ENCODE data around the gene ATP8A2. TPM values are rescaled to one million over a fixed set of nuclear protein-coding genes. Genes with fewer than 3 reads are reported as not detected.

Gene ATP8A2
- total and polyA plus RNA-seq, 4 donors: 0.31 to 2.7 (median 1.1) TPM

GRCh38 chr13:25992076-25992475, 620.3 kb downstream of the ATP8A2 start:
- no peak overlapping the region for H3K27ac ChIP-seq (ENCODE audit: low read depth in 1 of 2, low read length in 1 of 2)
- DNase-seq: no peak
- TF ChIP-seq, protein P1, sequence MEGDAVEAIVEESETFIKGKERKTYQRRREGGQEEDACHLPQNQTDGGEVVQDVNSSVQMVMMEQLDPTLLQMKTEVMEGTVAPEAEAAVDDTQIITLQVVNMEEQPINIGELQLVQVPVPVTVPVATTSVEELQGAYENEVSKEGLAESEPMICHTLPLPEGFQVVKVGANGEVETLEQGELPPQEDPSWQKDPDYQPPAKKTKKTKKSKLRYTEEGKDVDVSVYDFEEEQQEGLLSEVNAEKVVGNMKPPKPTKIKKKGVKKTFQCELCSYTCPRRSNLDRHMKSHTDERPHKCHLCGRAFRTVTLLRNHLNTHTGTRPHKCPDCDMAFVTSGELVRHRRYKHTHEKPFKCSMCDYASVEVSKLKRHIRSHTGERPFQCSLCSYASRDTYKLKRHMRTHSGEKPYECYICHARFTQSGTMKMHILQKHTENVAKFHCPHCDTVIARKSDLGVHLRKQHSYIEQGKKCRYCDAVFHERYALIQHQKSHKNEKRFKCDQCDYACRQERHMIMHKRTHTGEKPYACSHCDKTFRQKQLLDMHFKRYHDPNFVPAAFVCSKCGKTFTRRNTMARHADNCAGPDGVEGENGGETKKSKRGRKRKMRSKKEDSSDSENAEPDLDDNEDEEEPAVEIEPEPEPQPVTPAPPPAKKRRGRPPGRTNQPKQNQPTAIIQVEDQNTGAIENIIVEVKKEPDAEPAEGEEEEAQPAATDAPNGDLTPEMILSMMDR (IDR thresholded peaks at IDR 0.05; ENCODE audit: control extremely low read depth, extremely low read depth): no peak
- H3K9ac ChIP-seq (ENCODE audit: insufficient read depth in 1 of 2, low read length in 2 of 2): no peak overlapping the region
- ATAC-seq (ENCODE audit: insufficient read depth, low FRiP score): no peak
- H3K9me3 ChIP-seq (ENCODE audit: control insufficient read depth in 4 of 4, insufficient read depth in 3 of 4, low read length in 3 of 4): peaks cover 0 to 5% (median 1%) of the 10 kb centered on the region in 4 donors
- WGBS, 2 donors: 60 to 74% methylated on average over 1 of the region's 1 CpG
- no peak overlapping the region for H3K4me3 ChIP-seq
- H3K4me1 ChIP-seq (ENCODE audit: control insufficient read depth in 5 of 5, insufficient read depth in 5 of 5, low read length in 5 of 5): no peaks in the 10 kb centered on the region
- H3K36me3 ChIP-seq (ENCODE audit: control insufficient read depth in 4 of 4, insufficient read depth in 4 of 4, low read length in 4 of 4): no peaks in the 10 kb centered on the region
- no peaks in the 10 kb centered on the region for H3K27me3 ChIP-seq (ENCODE audit: control insufficient read depth in 3 of 3, insufficient read depth in 3 of 3, low read length in 2 of 3)

DNA sequence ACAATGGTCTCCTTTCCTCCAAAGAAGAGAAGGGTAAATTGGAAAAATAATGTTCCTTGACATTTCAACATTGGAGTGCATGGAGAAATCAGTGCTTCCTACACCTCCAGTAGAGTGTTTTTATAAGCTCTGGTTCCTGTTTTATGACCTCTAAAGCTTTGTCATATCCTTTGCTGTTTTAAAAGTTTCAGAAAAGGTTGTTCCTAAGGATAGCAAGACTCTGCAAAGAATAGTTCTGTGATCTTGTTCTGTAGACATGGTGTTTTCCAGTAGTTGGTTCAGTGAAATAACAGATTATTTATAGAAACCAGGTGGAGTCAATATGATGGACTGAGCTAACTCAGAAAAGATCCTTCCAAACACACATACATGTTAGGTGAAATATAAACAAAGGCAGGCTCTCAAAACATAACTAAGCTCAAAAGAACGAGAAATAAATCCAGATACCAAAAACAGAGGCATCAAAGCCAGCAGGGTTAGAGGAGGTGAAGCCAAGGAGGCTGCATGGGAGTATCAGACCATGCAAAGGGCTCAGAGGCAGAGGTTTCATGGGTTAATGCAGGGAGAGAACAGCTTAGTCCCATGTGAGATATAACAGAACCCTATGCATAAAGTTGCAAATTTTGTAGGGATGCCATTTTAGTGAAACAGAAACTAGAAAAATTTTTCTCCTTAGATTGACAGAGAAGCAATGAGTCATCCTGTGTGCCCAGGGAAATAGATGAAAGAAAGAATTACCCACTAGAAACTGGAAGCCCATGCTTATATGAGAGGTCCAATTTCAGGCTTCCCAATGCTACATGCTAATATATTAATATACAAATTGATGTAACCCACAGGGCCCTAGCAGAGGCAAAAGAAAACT, 635.7 kb downstream of the ATP8A2 start:
- peaks cover 0 to 8% (median 0%) of the 10 kb centered on the region in 5 donors for H3K4me1 ChIP-seq (ENCODE audit: control insufficient read depth in 5 of 5, insufficient read depth in 5 of 5, low read length in 5 of 5)
- WGBS, 2 donors: 19 to 58% methylated on average over 1 of the region's 1 CpG

DNA sequence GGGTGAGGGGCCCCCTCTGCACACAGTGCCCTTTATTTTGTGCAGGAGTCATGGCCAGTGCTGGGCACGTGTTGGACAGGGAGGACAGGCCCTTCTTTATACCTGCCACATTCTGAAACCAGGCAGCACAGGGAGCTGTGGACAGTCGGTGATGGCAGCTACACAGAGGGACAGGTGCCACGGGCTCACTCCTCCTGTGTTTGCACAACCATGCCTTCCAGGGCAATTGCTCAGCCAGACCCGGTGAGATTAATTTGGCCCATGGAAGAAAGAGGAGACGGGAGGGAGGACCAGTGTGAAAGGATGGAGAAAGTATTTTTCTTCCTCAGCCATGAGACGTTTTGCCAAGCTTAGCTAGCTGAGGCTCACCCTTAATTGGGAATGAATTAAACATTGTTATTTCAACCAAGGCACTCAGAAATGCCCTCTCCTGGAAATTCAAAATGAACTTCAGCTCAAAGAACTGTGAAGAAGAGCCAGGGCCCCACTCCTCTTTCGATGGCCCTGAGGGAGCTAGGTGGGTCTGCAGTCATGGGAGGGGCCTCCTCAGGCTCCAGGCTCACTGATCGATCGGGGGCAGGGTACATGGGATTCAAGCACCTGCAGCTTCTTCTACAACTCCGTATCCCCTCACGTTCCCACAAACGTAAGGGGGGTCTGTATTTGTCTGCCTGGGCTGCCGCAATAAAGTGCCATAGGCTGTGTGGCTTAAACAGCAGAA, 638.9 kb downstream of the ATP8A2 start:
- Histone ChIP-seq H3K27ac (ENCODE audit: low read depth in 1 of 2, low read length in 1 of 2) (no peak overlapping the region), H3K9me3 (ENCODE audit: control insufficient read depth in 4 of 4, insufficient read depth in 3 of 4, low read length in 3 of 4) (no peaks in the 10 kb centered on the region), H3K36me3 (ENCODE audit: control insufficient read depth in 4 of 4, insufficient read depth in 4 of 4, low read length in 4 of 4) (no peaks in the 10 kb centered on the region), H3K4me3 (no peak overlapping the region), H3K27me3 (ENCODE audit: control insufficient read depth in 3 of 3, insufficient read depth in 3 of 3, low read length in 2 of 3) (no peaks in the 10 kb centered on the region), H3K4me1 (ENCODE audit: control insufficient read depth in 5 of 5, insufficient read depth in 5 of 5, low read length in 5 of 5) (peaks cover 0 to 27% (median 8%) of the 10 kb centered on the region in 5 donors), H3K9ac (ENCODE audit: insufficient read depth in 1 of 2, low read length in 2 of 2) (no peak overlapping the region)
- ATAC-seq (ENCODE audit: insufficient read depth, low FRiP score): no peak
- DNase-seq: no peak
- TF ChIP-seq, protein P1 (IDR thresholded peaks at IDR 0.05; ENCODE audit: control extremely low read depth, extremely low read depth): no peak
- WGBS, 2 donors: 84 to 88% methylated on average over 13 of the region's 13 CpGs

More for the DNA sequence above, 635.7 kb downstream of the ATP8A2 start:
- Histone ChIP-seq H3K36me3 (ENCODE audit: control insufficient read depth in 4 of 4, insufficient read depth in 4 of 4, low read length in 4 of 4) (no peaks in the 10 kb centered on the region), H3K4me3 (no peak overlapping the region), H3K9ac (ENCODE audit: insufficient read depth in 1 of 2, low read length in 2 of 2) (no peak overlapping the region), H3K27ac (ENCODE audit: low read depth in 1 of 2, low read length in 1 of 2) (no peak overlapping the region), H3K9me3 (ENCODE audit: control insufficient read depth in 4 of 4, insufficient read depth in 3 of 4, low read length in 3 of 4) (peaks cover 0 to 3% (median 0%) of the 10 kb centered on the region in 4 donors), H3K27me3 (ENCODE audit: control insufficient read depth in 3 of 3, insufficient read depth in 3 of 3, low read length in 2 of 3) (no peaks in the 10 kb centered on the region)
- TF ChIP-seq, protein P1 (IDR thresholded peaks at IDR 0.05; ENCODE audit: control extremely low read depth, extremely low read depth): no peak
- ATAC-seq (ENCODE audit: insufficient read depth, low FRiP score): no peak
- DNase-seq: no peak
